K562 (cell line): ENCODE measurements around the gene NMT1. TPM values are rescaled to one million over a fixed set of nuclear protein-coding genes. Genes with fewer than 3 reads are reported as not detected.
A peak's percentile ranks its signal among the peaks of the same experiment; 100 is the strongest.

Source experiments
- SIRT6 ChIP-seq: IDR thresholded peaks from one replicate; pipeline ENCODE4 v1.6.1; 2012; ENCODE audit warnings: low read depth, mild to moderate bottlenecking, control low read depth, inconsistent platforms, low read length, moderate library complexity
- polyA plus RNA-seq, 8 experiments: library from polyadenylated mRNA; depleted of rRNA in 4 of 8; stranded (reverse) in 5 of 8; unstranded in 3 of 8; fragments of >200 nt; fragmentation: Nextera tagmentation in 2 of 8; fragmentation: Illumina TruSeq in 1 of 8; extraction: Ambion mirVana in 2 of 8; extraction: Trizol in 1 of 8; gene quantifications; 2 replicates each; pipeline versions ENCODE4 v1.2.1 to v1.2.3, GENCODE V29; 2011 to 2014; ENCODE audit warnings: inconsistent platforms in 1 of 8, missing spikeins in 1 of 8
- total RNA-seq, 7 experiments: library from RNA; depleted of rRNA in 6 of 7; stranded (reverse); fragments of >200 nt in 6 of 7; fragmentation: Illumina TruSeq in 2 of 7; extraction: Trizol in 2 of 7; gene quantifications; 2 replicates each; pipeline versions ENCODE4 v1.2.1 to v1.2.3, GENCODE V29; 2011 to 2021; ENCODE audit warnings: low replicate concordance in 1 of 7
- TF ChIP-seq, protein P1 (sequence below): fragments of 450-650 bp; IDR thresholded peaks from 2 replicates; pipeline ENCODE4 v1.6.1; 2016; ENCODE audit warnings: mild to moderate bottlenecking, moderate library complexity
- TF ChIP-seq, protein P2 (sequence below): sonication (generic); formaldehyde crosslinking; IDR thresholded peaks from 2 replicates; pipeline ENCODE4 v1.8.0; 2022; ENCODE audit warnings: mild to moderate bottlenecking, missing genetic modification reagents, borderline replicate concordance
- TF ChIP-seq, protein P3 (sequence below), 2 experiments: fragments of 450-650 bp; IDR thresholded peaks; 2 replicates each; pipeline ENCODE4 v1.6.1; 2016; ENCODE audit warnings: mild to moderate bottlenecking in 2 of 2, borderline replicate concordance in 1 of 2, low read depth in 1 of 2, moderate library complexity in 1 of 2

Gene NMT1
- total and polyA plus RNA-seq, 9 of the 15 experiments (the other 6 are each of a cell fraction or from before 2014, with no cell fraction given) = 86.7 to 569 (median 213) TPM

DNA sequence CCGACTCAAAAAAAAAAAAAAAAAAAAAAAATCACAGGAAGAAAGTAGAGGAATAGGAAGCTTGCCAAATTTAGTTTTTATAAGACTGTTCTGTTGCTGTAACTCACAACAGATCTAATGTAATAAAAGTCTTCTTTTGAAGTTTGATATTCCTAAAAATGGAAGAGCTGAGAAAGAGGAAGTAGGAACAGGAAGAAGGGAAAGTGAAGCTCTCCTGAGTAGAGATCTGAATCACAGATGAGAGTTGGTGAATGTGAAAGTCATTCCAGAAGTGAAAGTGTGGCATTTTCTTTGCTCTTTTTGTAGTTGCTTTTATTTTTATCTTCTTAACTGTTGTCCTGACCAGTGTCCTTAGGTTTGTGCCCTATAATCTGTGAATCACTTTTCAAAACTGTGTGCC is 2.1 kb downstream of the NMT1 start (continued):
- TF ChIP-seq, protein P1, sequence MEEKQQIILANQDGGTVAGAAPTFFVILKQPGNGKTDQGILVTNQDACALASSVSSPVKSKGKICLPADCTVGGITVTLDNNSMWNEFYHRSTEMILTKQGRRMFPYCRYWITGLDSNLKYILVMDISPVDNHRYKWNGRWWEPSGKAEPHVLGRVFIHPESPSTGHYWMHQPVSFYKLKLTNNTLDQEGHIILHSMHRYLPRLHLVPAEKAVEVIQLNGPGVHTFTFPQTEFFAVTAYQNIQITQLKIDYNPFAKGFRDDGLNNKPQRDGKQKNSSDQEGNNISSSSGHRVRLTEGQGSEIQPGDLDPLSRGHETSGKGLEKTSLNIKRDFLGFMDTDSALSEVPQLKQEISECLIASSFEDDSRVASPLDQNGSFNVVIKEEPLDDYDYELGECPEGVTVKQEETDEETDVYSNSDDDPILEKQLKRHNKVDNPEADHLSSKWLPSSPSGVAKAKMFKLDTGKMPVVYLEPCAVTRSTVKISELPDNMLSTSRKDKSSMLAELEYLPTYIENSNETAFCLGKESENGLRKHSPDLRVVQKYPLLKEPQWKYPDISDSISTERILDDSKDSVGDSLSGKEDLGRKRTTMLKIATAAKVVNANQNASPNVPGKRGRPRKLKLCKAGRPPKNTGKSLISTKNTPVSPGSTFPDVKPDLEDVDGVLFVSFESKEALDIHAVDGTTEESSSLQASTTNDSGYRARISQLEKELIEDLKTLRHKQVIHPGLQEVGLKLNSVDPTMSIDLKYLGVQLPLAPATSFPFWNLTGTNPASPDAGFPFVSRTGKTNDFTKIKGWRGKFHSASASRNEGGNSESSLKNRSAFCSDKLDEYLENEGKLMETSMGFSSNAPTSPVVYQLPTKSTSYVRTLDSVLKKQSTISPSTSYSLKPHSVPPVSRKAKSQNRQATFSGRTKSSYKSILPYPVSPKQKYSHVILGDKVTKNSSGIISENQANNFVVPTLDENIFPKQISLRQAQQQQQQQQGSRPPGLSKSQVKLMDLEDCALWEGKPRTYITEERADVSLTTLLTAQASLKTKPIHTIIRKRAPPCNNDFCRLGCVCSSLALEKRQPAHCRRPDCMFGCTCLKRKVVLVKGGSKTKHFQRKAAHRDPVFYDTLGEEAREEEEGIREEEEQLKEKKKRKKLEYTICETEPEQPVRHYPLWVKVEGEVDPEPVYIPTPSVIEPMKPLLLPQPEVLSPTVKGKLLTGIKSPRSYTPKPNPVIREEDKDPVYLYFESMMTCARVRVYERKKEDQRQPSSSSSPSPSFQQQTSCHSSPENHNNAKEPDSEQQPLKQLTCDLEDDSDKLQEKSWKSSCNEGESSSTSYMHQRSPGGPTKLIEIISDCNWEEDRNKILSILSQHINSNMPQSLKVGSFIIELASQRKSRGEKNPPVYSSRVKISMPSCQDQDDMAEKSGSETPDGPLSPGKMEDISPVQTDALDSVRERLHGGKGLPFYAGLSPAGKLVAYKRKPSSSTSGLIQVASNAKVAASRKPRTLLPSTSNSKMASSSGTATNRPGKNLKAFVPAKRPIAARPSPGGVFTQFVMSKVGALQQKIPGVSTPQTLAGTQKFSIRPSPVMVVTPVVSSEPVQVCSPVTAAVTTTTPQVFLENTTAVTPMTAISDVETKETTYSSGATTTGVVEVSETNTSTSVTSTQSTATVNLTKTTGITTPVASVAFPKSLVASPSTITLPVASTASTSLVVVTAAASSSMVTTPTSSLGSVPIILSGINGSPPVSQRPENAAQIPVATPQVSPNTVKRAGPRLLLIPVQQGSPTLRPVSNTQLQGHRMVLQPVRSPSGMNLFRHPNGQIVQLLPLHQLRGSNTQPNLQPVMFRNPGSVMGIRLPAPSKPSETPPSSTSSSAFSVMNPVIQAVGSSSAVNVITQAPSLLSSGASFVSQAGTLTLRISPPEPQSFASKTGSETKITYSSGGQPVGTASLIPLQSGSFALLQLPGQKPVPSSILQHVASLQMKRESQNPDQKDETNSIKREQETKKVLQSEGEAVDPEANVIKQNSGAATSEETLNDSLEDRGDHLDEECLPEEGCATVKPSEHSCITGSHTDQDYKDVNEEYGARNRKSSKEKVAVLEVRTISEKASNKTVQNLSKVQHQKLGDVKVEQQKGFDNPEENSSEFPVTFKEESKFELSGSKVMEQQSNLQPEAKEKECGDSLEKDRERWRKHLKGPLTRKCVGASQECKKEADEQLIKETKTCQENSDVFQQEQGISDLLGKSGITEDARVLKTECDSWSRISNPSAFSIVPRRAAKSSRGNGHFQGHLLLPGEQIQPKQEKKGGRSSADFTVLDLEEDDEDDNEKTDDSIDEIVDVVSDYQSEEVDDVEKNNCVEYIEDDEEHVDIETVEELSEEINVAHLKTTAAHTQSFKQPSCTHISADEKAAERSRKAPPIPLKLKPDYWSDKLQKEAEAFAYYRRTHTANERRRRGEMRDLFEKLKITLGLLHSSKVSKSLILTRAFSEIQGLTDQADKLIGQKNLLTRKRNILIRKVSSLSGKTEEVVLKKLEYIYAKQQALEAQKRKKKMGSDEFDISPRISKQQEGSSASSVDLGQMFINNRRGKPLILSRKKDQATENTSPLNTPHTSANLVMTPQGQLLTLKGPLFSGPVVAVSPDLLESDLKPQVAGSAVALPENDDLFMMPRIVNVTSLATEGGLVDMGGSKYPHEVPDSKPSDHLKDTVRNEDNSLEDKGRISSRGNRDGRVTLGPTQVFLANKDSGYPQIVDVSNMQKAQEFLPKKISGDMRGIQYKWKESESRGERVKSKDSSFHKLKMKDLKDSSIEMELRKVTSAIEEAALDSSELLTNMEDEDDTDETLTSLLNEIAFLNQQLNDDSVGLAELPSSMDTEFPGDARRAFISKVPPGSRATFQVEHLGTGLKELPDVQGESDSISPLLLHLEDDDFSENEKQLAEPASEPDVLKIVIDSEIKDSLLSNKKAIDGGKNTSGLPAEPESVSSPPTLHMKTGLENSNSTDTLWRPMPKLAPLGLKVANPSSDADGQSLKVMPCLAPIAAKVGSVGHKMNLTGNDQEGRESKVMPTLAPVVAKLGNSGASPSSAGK = no peak
- TF ChIP-seq, protein P2, sequence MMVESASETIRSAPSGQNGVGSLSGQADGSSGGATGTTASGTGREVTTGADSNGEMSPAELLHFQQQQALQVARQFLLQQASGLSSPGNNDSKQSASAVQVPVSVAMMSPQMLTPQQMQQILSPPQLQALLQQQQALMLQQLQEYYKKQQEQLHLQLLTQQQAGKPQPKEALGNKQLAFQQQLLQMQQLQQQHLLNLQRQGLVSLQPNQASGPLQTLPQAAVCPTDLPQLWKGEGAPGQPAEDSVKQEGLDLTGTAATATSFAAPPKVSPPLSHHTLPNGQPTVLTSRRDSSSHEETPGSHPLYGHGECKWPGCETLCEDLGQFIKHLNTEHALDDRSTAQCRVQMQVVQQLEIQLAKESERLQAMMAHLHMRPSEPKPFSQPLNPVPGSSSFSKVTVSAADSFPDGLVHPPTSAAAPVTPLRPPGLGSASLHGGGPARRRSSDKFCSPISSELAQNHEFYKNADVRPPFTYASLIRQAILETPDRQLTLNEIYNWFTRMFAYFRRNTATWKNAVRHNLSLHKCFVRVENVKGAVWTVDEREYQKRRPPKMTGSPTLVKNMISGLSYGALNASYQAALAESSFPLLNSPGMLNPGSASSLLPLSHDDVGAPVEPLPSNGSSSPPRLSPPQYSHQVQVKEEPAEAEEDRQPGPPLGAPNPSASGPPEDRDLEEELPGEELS (CRISPR knock-in tag) = no peak
- TF ChIP-seq, protein P3, sequence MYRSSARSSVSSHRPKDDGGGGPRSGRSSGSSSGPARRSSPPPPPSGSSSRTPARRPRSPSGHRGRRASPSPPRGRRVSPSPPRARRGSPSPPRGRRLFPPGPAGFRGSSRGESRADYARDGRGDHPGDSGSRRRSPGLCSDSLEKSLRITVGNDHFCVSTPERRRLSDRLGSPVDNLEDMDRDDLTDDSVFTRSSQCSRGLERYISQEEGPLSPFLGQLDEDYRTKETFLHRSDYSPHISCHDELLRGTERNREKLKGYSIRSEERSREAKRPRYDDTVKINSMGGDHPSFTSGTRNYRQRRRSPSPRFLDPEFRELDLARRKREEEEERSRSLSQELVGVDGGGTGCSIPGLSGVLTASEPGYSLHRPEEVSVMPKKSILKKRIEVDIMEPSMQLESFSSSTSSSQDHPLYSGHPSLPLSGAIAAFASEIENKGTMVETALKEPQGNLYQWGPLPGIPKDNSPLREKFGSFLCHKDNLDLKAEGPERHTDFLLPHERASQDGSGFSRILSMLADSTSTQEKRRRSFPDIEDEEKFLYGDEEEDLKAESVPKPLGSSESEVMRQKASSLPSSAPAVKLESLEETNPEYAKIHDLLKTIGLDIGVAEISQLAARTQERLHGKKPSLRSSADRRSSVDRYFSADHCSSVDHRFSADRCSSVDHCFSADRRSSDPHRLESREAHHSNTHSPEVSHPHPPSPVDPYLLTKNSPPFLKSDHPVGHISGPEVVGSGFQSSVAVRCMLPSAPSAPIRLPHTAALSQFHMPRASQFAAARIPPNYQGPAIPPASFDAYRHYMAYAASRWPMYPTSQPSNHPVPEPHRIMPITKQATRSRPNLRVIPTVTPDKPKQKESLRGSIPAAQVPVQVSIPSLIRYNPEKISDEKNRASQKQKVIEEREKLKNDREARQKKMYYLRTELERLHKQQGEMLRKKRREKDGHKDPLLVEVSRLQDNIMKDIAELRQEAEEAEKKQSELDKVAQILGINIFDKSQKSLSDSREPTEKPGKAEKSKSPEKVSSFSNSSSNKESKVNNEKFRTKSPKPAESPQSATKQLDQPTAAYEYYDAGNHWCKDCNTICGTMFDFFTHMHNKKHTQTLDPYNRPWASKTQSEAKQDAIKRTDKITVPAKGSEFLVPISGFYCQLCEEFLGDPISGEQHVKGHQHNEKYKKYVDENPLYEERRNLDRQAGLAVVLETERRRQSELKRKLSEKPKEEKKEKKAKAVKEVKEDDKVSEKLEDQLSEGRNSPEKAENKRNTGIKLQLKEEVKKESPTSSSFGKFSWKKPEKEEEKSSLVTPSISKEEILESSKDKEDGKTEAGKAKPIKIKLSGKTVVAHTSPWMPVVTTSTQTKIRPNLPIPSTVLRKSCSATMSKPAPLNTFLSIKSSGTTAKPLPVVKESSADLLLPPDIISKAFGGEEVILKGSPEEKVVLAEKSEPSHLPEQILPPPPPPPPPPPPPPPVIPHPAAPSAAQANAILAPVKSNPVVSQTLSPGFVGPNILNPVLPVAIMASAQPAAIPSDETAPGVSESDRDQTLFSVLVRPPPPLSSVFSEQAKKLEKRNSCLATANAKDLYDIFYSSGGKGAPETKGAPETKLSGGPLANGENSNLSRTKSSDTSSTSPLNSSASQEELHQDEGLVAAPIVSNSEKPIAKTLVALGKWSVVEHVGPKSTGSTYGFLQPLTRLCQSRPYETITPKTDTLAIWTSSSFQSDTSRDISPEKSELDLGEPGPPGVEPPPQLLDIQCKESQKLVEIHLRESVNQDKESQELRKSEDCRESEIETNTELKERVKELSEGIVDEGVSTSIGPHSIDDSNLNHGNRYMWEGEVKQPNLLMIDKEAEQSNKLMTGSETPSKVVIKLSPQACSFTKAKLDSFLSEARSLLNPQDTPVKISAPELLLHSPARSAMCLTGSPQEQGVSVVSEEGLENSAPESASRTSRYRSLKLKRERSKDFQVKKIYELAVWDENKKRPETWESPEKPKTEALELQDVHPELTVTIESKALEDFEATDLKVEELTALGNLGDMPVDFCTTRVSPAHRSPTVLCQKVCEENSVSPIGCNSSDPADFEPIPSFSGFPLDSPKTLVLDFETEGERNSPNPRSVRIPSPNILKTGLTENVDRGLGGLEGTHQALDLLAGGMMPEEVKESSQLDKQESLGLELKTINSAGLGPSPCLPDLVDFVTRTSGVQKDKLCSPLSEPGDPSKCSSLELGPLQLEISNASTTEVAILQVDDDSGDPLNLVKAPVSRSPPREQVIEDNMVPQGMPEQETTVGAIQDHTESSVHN (IDR thresholded peaks at IDR 0.05; ENCODE audit: borderline replicate concordance in 1 of 2, low read depth in 1 of 2) = 0 out of 4 replicates have a peak, but pooled peaks of 1 of the 2 experiments have one; percentile 24
- TF ChIP-seq SIRT6 = no peak
